GM20000 (cell line): Measurements from ENCODE around the gene IKZF2.

ENCODE experiments used
- DNase-seq: peaks from one replicate; pipeline ENCODE4 v3.0.0; 2012; ENCODE audit warnings: low spot score
- CTCF ChIP-seq: IDR thresholded peaks from 2 replicates; pipeline ENCODE4 v1.5.1; 2012; ENCODE audit warnings: mild to moderate bottlenecking, control low read depth; ENCODE audit errors: extremely low read depth, missing control alignments

Gene IKZF2

DNA sequence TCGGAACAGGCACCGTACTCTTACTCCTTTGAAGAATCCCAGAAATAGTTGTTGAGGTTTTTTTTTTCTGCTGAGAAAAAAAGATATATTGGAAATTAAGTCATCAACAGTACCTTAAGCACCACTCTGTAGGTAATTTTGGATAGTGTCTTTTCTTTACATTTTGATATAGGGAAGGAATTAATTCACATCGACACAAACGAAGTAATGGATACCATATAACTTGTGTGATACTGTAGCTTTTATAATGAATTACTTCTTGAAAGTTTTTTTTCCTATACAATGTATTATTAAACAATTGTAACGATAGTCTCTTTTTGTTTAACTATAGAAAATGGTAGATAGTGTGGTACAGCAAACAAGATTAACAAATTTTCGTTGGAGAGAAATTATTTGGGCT is 1.5 kb upstream of the IKZF2 start:
- DNase-seq = no peak

DNA sequence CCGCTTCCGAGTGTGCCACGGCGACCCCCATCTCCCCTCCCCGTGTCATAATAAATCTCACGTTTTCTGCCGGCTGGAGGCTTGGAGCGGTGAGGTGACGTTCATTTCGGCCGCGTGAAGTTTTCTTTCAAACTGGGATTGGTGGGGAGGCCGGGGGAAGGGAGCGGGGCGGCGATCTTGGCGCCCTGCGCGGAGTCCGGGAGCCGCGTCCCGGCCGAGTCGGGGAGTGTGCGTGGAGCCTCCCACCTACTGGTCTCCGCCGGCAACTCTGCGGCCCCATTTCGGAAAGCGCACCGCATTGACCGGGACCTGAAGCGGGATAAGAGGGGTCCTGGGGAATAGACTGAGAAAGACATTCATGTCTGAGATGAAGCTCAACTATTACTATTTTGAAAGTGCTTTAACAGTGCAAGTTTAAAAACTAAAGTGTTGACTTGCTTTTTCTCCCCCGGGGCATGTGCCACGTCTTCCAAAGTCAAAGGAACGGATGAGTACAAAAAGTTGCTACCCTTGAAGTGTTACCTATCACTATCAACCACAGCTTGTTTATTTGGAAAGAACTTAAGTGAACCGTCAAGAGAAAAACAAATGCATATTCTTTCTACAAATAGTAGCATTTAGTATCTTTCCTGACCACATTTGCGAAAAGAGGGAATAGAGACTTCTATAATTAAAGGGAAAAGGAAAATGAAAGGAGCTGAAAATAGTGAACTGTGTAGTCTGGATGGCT is 818 bp upstream of the IKZF2 start:
- TF ChIP-seq CTCF = no peak
- DNase-seq = no peak

More for the DNA sequence above, 1.5 kb upstream of the IKZF2 start:
- TF ChIP-seq CTCF = no peak

DNA sequence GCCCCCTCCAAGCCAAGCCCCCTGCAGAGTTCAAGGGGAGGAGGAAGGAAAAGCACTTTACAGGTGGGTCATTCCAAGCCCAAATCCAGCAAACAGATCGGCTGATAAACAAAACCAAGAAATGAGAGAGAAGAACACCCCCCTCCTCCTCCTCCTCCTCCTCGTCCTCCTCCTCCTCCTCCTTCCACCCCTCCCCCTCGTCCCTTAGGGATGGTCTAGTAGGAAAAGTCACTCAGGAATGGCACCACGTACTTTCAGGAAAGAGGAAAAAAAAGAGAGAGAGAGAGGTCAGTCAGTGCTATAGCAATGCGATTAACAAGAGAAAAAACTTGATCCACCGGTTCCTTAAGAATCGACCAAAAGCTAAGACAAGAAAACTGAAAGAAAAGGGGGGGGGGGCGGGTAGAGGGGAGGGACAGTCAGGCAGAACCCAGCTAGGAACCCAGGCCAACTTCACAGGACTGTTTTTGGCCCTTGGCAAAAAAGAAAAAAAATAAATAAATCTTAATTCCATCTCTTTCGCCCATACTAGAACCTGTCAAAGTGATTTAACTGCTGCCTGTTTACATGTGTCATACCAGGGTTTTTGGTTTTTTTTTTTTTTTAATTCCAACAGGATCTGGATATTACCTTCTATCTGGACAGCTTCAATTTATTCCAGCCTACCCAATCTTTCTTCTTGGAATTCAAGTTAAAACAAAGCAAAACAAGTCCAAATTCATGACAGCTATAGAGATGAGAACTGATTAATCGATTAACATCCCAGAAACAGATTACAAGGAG is 906 bp downstream of the IKZF2 start:
- DNase-seq = no peak
- no peak for TF ChIP-seq CTCF

DNA sequence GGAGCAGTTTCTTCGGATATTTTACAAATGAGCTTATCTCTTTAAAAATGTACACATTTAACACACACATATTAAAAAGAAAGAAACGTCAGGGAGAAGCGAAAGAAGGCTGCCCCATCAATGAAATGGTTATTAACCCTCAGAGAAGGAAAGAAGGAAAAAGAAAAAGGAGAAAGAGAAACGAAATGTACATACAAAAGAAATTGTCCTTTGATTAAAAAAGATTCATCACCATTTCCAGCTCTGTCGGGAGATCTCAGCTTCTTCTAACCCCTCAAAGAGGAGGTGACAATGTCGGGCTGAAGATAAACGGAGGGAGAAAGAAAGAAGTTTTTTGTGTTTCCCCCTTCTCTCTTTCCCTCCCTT is 1.5 kb downstream of the IKZF2 start:
- DNase-seq = no peak
- TF ChIP-seq CTCF = no peak

- no peak for TF ChIP-seq CTCF
- DNase-seq = no peak
Observed at GRCh38 chr2:213149294-213149875, 2.0 kb downstream of the IKZF2 start.

DNA sequence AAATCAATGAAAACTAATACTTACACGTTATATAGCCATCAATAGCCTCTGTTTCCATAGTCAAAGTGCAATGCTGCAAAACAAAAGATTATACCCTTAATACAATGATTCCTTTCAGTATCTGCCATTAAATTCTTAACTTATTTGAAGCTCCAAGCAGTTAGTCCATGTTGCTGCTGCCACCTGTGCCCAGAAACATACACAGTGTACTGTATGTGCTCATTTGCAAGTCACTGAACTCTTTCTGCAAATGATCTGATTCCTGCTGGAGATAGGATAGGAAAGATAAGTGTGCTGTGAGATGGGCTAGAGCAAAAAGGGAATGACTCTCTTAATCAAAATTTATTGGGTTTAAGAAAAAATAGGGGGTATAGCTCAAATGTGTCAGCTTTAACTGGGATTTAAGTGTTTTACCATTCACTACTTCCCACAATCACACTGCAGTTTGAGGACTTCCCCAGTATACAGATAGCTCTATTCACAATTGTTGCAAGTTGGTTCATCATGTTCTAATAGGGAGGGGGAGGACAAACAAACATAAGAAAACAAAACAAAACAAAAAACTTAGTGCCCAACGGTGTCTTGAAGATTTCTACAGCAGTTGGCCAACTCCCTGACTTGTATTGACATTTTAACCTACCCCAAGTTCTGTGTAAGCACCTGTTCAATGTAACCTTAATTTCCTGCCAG is 2.7 kb downstream of the IKZF2 start:
- DNase-seq = no peak
- no peak for TF ChIP-seq CTCF

DNA sequence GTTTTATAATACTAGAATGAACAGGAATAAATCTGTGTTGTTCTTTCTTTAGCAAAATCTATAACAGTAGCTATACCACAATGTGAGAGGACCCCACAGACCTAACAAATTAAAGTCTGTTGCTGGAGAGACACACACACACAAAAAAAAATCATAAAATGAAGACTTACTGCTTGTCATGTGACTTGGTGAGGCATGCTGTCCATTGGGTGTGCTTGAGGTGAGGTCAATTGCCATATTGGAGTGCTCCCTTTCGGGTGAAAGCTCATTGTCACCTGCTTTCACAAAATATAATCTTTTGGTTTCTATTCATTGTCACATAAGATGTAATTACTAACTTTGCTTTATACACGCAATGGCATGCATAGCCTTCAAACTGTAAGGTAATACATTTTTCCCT is 3.9 kb downstream of the IKZF2 start:
- no peak for TF ChIP-seq CTCF
- no peak for DNase-seq
